H9 (cell line): ENCODE data around the gene SPEG. TPM values are rescaled to one million over a fixed set of nuclear protein-coding genes. Genes with fewer than 3 reads are reported as not detected.

ENCODE experiments used
- DNase-seq: peaks from one replicate; pipeline ENCODE4 v3.0.0-alpha.2; 2017
- H2AFZ ChIP-seq: one replicate; pipeline ENCODE4 v1.6.1; 2013; ENCODE audit warnings: mild to moderate bottlenecking, low read length, control low read depth, moderate library complexity
- H2AK5ac ChIP-seq: 2 replicates; pipeline ENCODE4 v1.6.1; 2013; ENCODE audit warnings: low read length, control low read depth, mixed read lengths; ENCODE audit not compliant: insufficient read length
- H2BK120ac ChIP-seq: one replicate; pipeline ENCODE4 v1.6.1; 2013; ENCODE audit warnings: low read depth, mild to moderate bottlenecking, low read length, control low read depth, inconsistent platforms; ENCODE audit not compliant: poor library complexity, severe bottlenecking
- H2BK12ac ChIP-seq: 2 replicates; pipeline ENCODE4 v1.6.1; 2013; ENCODE audit warnings: low read length, control low read depth, mixed read lengths, low read depth; ENCODE audit not compliant: insufficient read length
- H2BK15ac ChIP-seq: 2 replicates; pipeline ENCODE4 v1.6.1; 2013; ENCODE audit warnings: low read depth, low read length, control low read depth
- H2BK20ac ChIP-seq: one replicate; pipeline ENCODE4 v1.6.1; 2013; ENCODE audit warnings: low read depth, mild to moderate bottlenecking, low read length, control low read depth, inconsistent platforms; ENCODE audit not compliant: poor library complexity, severe bottlenecking
- H2BK5ac ChIP-seq: 2 replicates; pipeline ENCODE4 v1.6.1; 2013; ENCODE audit warnings: low read length, control low read depth, mixed read lengths; ENCODE audit not compliant: insufficient read length
- H3K14ac ChIP-seq: 2 replicates; pipeline ENCODE4 v1.6.1; 2013; ENCODE audit warnings: low read length, control low read depth; ENCODE audit not compliant: insufficient read depth
- H3K18ac ChIP-seq: 2 replicates; pipeline ENCODE4 v1.6.1; 2013; ENCODE audit warnings: low read depth, mild to moderate bottlenecking, mixed read lengths, low read length, control low read depth; ENCODE audit not compliant: insufficient read length
- H3K23ac ChIP-seq: 2 replicates; pipeline ENCODE4 v1.6.1; 2013; ENCODE audit warnings: low read length, control low read depth, mixed read lengths, low read depth; ENCODE audit not compliant: insufficient read length
- H3K23me2 ChIP-seq: 2 replicates; pipeline ENCODE4 v1.6.1; 2013; ENCODE audit warnings: low read depth, mild to moderate bottlenecking, mixed read lengths, low read length, control low read depth; ENCODE audit not compliant: insufficient read length, poor library complexity, severe bottlenecking
- H3K27ac ChIP-seq: 2 replicates; pipeline ENCODE4 v1.5.1; 2013; ENCODE audit warnings: low read length, control low read depth, mixed read lengths, low read depth; ENCODE audit not compliant: insufficient read length
- H3K27me3 ChIP-seq: 2 replicates; pipeline ENCODE4 v1.6.1; 2013; ENCODE audit warnings: low read length, control low read depth, inconsistent platforms; ENCODE audit not compliant: insufficient read depth
- H3K4ac ChIP-seq: 2 replicates; pipeline ENCODE4 v1.6.1; 2013; ENCODE audit warnings: low read depth, mild to moderate bottlenecking, control low read depth, inconsistent platforms, low read length, moderate library complexity
- H3K4me1 ChIP-seq: 2 replicates; pipeline ENCODE4 v1.6.1; 2013; ENCODE audit warnings: low read length, control low read depth, inconsistent platforms; ENCODE audit not compliant: insufficient read depth
- H3K4me2 ChIP-seq: 2 replicates; pipeline ENCODE4 v1.6.1; 2013; ENCODE audit warnings: low read length, control low read depth, mixed read lengths; ENCODE audit not compliant: insufficient read length, insufficient read depth
- H3K56ac ChIP-seq: 2 replicates; pipeline ENCODE4 v1.6.1; 2013; ENCODE audit warnings: low read depth, mild to moderate bottlenecking, mixed read lengths, low read length, control low read depth; ENCODE audit not compliant: insufficient read length
- H3K79me1 ChIP-seq: 2 replicates; pipeline ENCODE4 v1.6.1; 2013; ENCODE audit warnings: low read depth, mild to moderate bottlenecking, moderate library complexity, low read length, control low read depth, inconsistent platforms; ENCODE audit not compliant: insufficient read depth, poor library complexity, severe bottlenecking
- H3K79me2 ChIP-seq: 2 replicates; pipeline ENCODE4 v1.6.1; 2013; ENCODE audit warnings: low read length, control low read depth, inconsistent platforms; ENCODE audit not compliant: insufficient read depth
- H3K9ac ChIP-seq: 2 replicates; pipeline ENCODE4 v1.6.1; 2013; ENCODE audit warnings: low read length, control low read depth, mixed read lengths; ENCODE audit not compliant: insufficient read length; ENCODE audit errors: extremely low read depth
- H3K9me3 ChIP-seq: one replicate; pipeline ENCODE4 v1.6.1; 2013; ENCODE audit warnings: low read depth, low read length, inconsistent platforms; ENCODE audit not compliant: control insufficient read depth
- H3T11ph ChIP-seq: one replicate; pipeline ENCODE4 v1.6.1; 2013; ENCODE audit warnings: mild to moderate bottlenecking, low read length, control low read depth, inconsistent platforms
- H4K20me1 ChIP-seq: one replicate; pipeline ENCODE4 v1.6.1; 2013; ENCODE audit not compliant: control insufficient read depth, insufficient read length, insufficient read depth
- H4K5ac ChIP-seq: 2 replicates; pipeline ENCODE4 v1.6.1; 2013; ENCODE audit warnings: low read depth, mild to moderate bottlenecking, mixed read lengths, low read length, control low read depth; ENCODE audit not compliant: insufficient read length
- H4K8ac ChIP-seq: replicated peaks from 2 replicates; pipeline ENCODE4 v1.6.1; 2013; ENCODE audit warnings: low read length, control low read depth, mixed read lengths, low read depth; ENCODE audit not compliant: insufficient read length
- H4K91ac ChIP-seq: 2 replicates; pipeline ENCODE4 v1.6.1; 2013; ENCODE audit warnings: low read depth, mild to moderate bottlenecking, moderate library complexity, mixed read lengths, low read length, control low read depth; ENCODE audit not compliant: insufficient read length
- H3K27ac Mint-ChIP-seq, 3 experiments: 2 replicates in 2 of 3; 3 replicates in 1 of 3; pipeline ENCODE4 v1.8.0; 2020 to 2021; ENCODE audit warnings: mixed read lengths in 3 of 3, mild to moderate bottlenecking in 1 of 3, moderate library complexity in 1 of 3
- H3K27me3 Mint-ChIP-seq: 2 replicates; pipeline ENCODE4 v1.8.0; 2021; ENCODE audit warnings: low read depth, mild to moderate bottlenecking, moderate library complexity, mixed read lengths
- H3K36me3 Mint-ChIP-seq, 3 experiments: 2 replicates in 2 of 3; 3 replicates in 1 of 3; pipeline ENCODE4 v1.8.0; 2020 to 2021; ENCODE audit warnings: low read depth in 3 of 3, mixed read lengths in 3 of 3; ENCODE audit not compliant: insufficient read depth in 1 of 3
- H3K4me1 Mint-ChIP-seq, 2 experiments: 2 replicates each; pipeline ENCODE4 v1.8.0; 2020; ENCODE audit warnings: mixed read lengths in 2 of 2
- H3K4me3 Mint-ChIP-seq, 2 experiments: 2 replicates in 1 of 2; 3 replicates in 1 of 2; pipeline ENCODE4 v1.8.0; 2020 to 2021; ENCODE audit warnings: mild to moderate bottlenecking in 2 of 2, mixed read lengths in 2 of 2, moderate library complexity in 1 of 2
- H3K9me3 Mint-ChIP-seq, 2 experiments: 2 replicates in 1 of 2; 3 replicates in 1 of 2; pipeline ENCODE4 v1.8.0; 2020; ENCODE audit warnings: mild to moderate bottlenecking in 2 of 2, mixed read lengths in 2 of 2, moderate library complexity in 1 of 2
- WGBS: extraction: QIAGEN DNeasy Blood & Tissue Kit; methylation state at CpG from one replicate; pipeline ENCODE4 v1.1.7; 2013; ENCODE audit warnings: missing lambda C conversion rate, low lambda C conversion rate, mixed read lengths; ENCODE audit not compliant: insufficient read length; ENCODE audit errors: extremely low coverage; 5-methylcytosine and 5-hydroxymethylcytosine counted together
- total RNA-seq: library from RNA; stranded (reverse); gene quantifications from 2 replicates; pipeline ENCODE4 v1.2.1, GENCODE V29; 2021
- TF ChIP-seq, protein P1 (sequence below): fragments of 200-600 bp; sonication (generic); conservative IDR thresholded peaks from 3 replicates; pipeline ENCODE4 v1.8.0; 2021; ENCODE audit warnings: antibody characterized with exemption, mild to moderate bottlenecking

SPEG gene
- total RNA-seq, 1 experiment from 2014 or later: 23.7 TPM

DNA sequence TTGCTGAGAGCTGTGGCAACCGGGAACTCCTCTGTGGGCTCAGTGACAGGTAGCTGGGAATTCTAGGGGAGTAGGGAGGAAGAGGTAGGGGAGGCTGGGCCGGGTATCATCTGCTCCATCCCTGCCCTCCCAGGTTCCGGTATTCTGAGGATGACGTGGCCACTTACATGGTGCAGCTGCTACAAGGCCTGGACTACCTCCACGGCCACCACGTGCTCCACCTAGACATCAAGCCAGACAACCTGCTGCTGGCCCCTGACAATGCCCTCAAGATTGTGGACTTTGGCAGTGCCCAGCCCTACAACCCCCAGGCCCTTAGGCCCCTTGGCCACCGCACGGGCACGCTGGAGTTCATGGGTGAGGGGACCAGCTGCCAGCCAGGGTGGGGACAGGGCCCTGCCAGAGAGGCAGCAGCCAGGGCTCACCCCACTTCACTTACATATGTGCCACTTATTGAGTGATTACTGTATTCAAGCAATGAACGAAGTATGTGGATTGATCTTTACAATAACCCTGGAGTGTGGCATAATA, 56.0 kb downstream of the SPEG start:
- Histone ChIP-seq H4K20me1 (no peaks in the 10 kb centered on the region), H4K91ac (no peak overlapping the region), H2AFZ (no peak overlapping the region), H3K18ac (no peak overlapping the region), H3K14ac (no peak overlapping the region), H3T11ph (no peak overlapping the region), H3K79me2 (no peaks in the 10 kb centered on the region), H3K27me3 (peaks cover 4% of the 10 kb centered on the region; the same call in 1 of the 2 replicates), H2BK20ac (no peak overlapping the region), H3K4ac (no peak overlapping the region), H3K4me1 (peaks cover 2% of the 10 kb centered on the region), H2BK120ac (no peak overlapping the region), H3K23ac (no peak overlapping the region), H2AK5ac (no peak overlapping the region), H3K56ac (no peak overlapping the region), H3K23me2 (no peaks in the 10 kb centered on the region), H3K4me2 (no peak overlapping the region), H2BK5ac (no peak overlapping the region), H4K5ac (no peak overlapping the region), H2BK15ac (no peak overlapping the region), H2BK12ac (no peak overlapping the region), H3K9me3 (no peaks in the 10 kb centered on the region), H3K27ac (no peak overlapping the region), H3K9ac (no peak overlapping the region), H4K8ac (no peak overlapping the region), H3K79me1 (no peaks in the 10 kb centered on the region)
- Mint-ChIP-seq H3K36me3 (no peaks in the 10 kb centered on the region), H3K4me3 (no peak overlapping the region), H3K4me1 (peaks cover 31 to 47% of the 10 kb centered on the region in 2 experiments), H3K27me3 (peaks cover 53% of the 10 kb centered on the region), H3K27ac (no peak overlapping the region), H3K9me3 (no peaks in the 10 kb centered on the region; a peak in 1 of 5 replicates)
- no CpG with 5 or more reads among the region's 10 CpGs for WGBS
- TF ChIP-seq, protein P1, sequence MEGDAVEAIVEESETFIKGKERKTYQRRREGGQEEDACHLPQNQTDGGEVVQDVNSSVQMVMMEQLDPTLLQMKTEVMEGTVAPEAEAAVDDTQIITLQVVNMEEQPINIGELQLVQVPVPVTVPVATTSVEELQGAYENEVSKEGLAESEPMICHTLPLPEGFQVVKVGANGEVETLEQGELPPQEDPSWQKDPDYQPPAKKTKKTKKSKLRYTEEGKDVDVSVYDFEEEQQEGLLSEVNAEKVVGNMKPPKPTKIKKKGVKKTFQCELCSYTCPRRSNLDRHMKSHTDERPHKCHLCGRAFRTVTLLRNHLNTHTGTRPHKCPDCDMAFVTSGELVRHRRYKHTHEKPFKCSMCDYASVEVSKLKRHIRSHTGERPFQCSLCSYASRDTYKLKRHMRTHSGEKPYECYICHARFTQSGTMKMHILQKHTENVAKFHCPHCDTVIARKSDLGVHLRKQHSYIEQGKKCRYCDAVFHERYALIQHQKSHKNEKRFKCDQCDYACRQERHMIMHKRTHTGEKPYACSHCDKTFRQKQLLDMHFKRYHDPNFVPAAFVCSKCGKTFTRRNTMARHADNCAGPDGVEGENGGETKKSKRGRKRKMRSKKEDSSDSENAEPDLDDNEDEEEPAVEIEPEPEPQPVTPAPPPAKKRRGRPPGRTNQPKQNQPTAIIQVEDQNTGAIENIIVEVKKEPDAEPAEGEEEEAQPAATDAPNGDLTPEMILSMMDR: no peak
- DNase-seq: no peak
